Measurements from ENCODE around the gene DGCR8.
A peak's percentile ranks its signal among the peaks of the same experiment; 100 is the strongest.

Gene DGCR8

DNA sequence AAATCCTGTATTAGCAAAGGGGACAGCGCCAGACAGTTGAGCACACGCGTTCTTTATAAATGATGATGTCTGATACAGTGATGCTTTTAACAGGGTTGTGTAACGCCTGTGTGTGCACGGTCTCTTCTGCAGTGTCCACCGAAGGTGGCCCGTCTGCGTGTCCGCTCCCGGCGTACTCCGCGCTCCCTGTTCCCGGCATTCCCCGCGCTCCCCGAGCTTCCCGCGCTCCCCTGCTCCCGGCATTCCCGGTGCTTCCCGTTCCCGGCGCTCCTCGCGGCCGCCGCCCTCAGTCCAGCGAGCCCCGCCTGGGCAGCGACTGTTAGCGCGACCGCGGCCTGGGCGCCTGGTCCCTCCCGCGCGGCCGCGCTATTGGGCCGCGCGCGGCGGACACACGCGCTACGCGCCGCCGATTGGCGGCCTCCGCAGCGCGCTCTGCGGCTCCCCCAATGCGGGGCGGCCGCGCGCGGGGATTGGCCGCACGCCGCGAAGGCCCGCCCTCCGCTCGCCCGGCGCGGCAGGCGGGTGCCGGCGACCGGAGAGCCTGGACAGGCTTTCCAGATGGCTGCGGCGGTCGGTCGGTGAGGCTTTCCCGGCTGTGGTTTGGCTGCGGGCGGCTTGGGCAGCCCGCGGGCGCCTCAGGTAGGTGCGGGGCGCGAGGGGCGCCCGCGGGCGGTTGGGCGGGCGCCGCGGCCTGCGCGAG lies at the start of gene DGCR8:
Gene DGCR8 (plus strand): TSS at position 497 of the 700 bp plus-strand sequence. CDS start 5,723 bp downstream, outside the sequence.
- peak; percentile 86 for DNase-seq

DNA sequence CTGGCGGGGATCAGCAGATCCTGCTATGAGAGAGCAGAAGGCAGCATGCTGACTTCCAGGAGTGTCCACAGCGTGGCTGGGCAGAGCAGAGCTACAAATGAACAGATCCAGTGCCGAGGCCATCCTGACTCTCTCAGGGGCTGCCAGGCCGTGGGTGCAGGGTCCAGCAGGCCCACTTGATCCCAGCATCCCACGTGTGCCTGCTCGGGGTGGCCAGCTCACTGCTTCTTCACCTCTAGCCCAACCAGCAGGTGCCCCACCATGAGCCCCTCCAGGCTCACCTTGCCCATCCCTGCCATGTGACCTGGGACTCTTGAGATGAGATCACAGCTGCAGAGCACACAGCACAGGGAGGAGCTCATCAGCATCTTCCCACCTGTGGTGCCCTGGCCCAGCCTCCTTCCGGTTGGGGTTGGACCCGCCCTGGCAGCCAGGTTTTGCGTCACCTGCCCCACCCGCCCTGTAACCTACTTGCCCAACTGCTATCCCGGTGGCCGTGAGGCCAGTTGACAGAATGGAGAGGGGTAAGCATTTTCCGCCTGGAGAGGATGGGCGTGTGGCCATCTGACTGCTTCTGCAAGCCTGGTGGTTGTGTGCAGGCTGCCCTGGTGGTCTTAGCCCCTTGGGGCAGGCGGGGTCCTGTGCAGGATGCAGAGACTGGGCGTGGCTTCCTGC lies 48.2 kb upstream of the DGCR8 start:
- DNase-seq, result no peak

DNA sequence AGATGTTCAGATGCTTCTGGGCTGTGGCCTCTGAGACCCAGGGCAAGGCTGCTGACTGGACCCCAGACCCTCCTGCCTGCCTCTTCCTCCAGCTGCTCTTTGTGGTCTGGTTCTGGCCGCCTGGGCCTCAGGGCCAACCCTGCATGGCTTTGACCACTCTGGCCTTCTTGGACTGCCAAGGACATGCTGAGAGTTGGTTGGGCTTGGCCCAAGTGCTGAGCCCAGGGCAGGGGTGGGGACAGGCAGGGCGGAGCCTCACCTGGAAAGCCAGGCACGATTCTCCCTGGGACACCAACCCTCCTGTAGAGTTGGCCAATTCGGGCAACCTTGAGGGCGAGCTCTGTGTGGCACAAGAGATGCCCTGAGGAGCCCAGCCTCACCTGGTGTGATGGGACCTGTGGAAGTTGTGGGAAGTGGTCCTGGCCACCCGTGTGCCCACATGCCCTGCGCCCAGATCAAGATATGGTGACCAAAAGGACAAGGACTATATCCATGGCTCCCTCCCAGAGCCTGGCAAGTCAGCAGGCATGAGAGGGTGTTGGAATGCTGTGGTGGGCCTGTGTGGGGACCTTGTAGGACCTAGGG lies 47.5 kb upstream of the DGCR8 start:
- no peak for DNase-seq

DNA sequence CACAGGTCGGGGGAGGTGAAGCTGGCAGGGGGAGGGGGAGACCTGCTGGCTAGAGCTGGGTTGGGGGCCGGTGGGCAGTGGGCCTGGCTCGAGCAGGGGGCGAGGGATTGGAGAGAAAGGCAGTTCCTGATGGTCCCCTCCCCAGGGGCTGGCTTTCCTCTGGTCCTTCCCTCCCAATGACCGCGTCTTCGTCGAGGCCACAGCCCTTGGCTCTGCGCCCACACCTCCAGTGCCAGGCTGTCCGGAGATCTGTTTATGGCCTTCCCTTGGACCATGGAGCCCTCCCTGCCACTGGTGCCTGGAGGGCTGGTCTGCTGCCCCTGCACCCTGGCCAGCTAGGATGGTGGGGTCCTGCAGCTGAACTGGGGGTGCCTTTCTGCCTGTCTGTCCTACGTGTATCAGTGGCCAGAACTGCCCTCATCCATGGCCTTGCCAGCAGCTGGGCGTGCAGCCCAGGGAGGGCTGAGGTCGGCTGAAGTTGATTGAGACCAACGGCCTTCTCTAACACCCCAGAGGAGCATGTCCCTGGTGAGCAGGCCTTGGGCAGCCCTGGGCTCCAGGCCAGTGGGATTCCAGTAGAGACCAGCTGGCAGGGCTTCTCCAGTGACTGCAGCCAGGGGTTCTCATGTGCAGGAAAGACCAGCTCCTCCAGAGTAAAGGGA lies 46.9 kb upstream of the DGCR8 start:
- DNase-seq, result no peak

DNA sequence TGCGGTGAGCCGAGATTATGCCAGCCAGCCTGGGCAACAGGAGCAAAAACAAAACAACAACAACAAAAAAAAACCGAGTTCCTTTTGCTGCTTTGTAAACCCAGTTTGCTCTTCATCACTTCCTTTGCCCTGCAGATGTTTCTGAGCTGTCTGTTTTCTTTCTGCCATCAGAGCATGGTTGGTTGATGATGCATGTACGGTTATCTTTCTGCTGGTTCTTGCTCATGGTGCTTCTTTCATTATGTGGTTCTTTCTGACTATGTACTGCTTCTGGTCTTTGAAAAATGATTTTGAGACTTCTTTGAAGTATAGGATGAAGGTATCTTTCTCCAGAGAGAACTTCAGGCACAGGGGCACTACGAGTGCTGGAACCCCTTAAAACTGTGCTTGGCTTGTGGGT lies 45.9 kb upstream of the DGCR8 start:
- no peak for DNase-seq

DNA sequence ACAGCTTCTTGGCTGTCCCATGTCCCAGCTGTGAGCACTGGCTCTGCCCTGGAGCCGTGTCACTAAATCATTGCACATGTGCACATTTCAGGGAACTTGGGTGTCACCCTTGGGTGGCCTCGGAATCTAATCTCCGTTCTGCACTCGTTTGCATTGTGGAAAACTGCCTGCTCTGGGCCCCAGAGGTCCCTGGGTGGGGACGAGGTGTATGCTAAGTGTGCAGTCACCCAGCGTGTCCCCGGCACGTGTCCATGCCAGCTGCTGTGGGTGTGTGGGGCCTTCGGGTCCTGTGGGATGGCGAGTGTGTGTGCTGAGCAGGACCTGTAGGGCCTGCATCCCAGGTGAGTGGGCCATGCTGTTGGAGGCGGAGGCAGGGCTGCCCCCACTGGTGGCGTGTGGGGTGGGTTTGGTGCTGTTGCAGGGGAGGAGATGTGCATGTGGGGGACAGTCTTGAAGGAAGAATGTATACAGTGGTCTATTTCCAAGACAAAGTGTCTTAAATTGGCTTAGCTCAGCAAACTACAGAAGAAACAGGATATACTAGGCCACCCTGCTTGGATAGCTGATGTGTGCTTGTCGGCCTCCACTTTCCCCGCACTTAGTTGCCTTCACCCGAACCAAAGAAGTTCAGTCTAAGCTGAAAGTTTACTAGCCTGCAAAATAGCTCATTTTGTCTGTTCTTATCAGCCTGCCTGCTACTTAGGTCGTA lies 44.5 kb upstream of the DGCR8 start:
- peak; percentile 54 for DNase-seq

DNA sequence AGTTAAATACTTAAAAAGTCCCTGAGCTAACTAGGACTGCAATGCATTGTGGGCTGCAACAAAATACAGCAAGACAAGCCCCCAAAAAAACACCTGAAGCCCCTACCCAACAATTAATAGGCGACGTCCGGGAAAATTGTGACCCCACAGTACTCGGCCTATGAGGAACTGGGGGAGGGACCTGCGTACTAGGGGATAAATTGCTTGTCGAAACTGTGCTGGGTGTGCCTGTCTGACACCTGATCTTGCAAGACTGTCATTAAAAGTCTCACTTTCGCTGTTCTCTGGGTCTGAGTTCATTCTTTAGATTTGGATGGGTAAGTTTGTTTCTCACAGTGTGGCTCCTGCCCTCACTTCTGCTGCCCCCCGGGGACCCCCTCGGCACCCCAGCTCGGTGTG lies 44.0 kb upstream of the DGCR8 start:
- no peak for DNase-seq

DNA sequence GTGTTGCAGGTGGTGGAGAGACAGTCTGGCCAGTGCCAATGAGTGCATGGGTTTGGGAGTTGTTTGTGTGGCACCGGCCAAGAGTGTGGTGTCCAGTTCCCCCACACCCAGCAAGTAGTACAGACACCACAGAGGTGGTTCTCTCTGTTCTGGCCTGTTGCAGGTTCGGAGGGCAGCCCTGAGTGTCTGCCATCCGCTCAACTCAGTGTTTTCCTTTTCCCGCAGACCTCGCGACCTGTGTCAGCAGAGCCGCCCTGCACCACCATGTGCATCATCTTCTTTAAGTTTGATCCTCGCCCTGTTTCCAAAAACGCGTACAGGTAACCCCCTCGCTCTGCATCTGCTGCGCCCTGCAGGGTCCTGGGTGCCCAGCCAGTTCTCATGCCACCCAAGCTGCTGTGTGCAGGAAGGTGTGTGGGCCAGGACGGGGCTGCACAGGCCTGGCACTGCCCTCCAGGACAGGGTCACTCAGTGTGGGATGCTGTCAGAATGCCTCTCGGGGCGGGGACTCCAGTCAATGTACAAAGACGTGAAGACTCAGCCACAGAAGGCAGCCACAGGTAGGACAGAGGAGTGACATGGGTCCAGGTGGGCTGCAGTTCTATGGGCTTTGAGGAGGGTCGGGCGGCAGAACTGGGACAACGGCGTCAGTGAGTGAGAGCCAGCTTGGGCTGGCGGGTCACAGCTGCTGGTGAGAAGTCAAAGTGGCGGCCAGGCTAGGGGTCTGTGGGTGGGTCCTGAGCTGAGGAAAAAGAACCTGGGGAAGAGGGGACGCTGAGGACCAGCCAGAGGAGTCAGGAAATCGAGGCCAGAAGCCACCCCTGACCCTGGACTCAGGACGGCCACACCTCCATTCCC lies 43.3 kb upstream of the DGCR8 start:
- DNase-seq, result no peak

DNA sequence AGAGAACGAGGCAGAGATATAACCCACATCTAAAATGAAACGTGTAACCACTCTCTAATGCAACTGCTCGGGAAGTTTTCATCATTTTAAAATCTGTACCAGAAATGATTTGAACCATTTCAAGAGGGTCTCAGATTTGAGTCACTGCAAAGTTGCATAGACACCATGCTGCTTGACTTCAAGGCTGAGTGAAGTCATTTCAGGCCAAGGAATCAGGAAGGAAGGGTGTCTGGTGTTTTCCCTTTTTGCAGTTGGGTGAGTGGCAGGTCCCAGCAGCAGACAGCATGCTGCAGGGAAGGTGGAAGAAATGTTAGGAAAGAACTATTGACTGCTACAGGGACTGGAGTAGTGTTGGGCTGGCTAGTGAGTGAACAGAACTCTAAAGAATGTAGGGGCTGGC lies 42.6 kb upstream of the DGCR8 start:
- DNase-seq, result no peak

DNA sequence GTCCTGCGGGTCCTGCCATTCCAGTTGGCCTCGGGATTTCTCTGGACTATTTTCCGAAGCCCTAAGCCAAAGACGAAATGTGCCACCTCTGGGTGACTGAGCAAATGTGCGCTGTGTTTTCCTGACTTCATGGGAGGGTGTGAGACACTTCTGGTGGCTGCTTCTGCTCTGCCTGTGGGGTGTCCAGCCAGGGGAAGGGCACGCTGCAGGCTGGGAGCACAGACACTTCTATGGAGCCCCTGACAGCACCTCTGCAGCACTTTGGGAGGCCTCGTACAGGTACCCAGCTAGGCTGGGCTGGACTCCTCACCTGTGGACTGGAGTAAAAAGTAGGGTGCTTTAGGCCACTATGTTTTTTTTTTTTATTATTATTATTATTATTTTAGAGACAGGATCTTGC lies 41.5 kb upstream of the DGCR8 start:
- DNase-seq, result no peak

DNA sequence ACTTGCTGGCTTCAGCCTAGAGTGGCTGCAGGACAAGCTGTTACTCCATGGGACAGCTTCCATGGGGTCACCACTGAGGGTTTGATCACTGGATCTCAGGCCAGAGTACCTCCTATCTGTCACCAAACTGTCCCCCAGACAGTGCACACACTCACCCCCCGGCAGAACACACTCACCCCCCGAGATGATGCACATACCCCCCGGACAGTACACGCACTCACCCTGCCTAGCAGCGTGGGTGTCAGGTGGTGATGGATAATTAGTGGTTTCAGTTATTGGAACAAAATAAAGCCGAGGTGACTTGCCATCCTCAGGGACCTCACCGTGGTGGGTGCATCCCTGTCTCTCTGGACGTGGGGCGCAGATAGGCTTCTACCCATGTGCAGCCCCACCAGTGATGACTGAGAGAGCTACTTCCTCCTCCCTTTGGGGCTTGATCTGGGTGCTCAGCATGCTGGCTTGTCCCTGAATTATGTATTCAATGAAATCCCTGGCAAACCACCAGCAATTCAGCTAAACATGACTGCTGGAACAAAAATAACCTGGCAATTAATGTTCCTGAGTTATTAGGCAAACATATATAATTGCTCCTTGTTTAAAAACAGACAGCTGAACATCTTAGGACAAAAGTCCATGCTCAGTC lies 40.2 kb upstream of the DGCR8 start:
- DNase-seq, result no peak

DNA sequence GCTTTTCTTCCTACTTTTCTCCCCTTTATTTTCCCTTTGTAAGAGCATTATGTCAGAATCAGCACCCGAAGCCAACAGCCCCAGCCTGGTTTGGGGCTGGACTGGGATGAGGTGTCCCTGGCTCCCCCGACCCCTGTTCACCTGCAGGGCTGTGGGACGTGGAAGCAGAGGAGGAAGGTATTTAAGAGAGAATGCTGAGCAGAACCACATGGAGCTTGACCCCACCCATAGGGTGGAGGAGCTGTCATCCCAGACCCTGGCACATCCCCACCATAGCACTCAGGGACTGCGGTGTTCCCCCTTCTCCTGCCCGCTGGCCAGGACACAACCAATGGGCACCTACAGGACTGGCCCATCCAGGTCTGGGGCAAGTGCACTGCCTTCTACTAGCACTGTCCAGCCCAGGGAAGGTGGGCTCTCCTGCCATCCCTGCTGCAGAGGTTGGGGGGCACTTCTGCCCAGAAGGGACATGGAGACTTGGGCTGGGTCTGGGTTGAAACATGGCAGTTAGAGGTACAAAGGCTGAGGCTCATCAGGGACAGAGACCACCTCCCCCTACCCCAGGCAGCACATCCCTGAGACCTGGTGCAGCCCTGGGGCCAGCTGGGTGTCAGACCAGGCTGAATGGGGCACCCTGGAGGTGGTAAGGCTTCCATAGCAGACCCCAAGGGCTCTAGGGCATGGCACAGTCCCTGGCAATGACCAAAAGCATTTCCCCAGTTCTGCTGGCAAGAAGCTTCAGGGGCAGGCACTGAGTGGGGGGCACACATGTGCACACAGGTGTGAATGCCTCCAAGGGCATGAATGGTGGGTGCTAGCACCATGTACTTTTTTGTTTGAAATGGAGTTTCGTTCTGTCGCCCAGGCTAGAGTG lies 39.5 kb upstream of the DGCR8 start:
- no peak for DNase-seq

DNA sequence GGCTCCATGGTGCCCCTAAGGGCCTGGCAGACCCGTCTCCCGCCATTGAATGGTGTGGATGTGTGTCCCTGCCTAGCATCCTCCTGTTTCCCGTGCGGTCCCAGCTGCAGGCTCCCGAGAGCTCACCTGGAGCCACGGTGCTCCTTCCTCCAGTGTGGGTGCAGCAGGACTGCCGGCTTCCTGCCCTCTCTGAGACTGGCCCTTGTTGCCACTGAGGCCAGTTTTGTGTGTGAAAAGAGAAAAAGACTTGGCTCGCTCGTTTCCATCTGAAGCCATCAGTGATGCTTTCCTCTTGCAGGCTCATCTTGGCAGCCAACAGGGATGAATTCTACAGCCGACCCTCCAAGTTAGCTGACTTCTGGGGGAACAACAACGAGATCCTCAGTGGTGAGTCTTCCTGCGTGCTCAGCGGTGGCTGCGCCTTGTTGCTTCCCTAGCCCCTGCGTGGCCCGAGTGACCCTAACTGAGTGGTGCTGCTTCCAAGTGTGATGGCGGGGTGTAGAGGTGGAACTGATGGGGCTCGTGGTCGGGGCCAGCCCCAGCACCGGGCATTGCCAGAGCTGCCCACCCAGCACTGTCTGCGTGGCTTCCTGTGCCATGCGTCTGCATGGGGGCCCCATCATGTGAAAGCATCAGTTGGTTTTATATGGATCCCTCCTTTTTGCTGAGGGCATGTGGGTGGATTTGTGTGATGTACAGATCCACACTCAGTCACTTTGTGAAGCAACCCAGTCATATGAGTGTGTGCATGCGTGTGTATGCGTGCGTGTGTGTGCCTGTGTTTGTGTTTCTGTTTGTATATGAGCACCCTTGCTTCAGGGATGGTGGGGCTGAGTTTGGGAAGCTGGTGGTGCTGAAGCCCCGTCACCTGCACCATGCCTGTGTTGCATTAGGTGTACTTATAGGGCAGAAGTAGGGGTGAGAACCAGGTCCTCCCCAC lies 36.7 kb upstream of the DGCR8 start:
- no peak for DNase-seq

DNA sequence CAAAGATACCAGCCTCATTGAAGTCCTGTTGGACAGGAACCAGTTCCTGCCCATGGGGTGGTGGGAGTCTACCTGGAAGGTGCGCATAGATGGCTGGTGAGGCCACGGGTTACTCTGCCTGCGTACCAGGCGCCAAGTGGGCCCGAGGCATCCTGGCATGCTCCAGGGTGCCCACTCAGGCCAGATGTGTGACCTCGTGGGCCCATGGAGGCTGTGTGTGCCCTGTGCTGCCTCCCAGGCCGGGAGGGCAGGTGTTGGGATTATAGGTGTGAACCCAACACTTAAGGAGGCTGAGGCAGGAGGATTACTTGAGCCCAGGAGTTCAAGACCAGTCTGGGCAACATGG lies 36.1 kb upstream of the DGCR8 start:
- no peak for DNase-seq

DNA sequence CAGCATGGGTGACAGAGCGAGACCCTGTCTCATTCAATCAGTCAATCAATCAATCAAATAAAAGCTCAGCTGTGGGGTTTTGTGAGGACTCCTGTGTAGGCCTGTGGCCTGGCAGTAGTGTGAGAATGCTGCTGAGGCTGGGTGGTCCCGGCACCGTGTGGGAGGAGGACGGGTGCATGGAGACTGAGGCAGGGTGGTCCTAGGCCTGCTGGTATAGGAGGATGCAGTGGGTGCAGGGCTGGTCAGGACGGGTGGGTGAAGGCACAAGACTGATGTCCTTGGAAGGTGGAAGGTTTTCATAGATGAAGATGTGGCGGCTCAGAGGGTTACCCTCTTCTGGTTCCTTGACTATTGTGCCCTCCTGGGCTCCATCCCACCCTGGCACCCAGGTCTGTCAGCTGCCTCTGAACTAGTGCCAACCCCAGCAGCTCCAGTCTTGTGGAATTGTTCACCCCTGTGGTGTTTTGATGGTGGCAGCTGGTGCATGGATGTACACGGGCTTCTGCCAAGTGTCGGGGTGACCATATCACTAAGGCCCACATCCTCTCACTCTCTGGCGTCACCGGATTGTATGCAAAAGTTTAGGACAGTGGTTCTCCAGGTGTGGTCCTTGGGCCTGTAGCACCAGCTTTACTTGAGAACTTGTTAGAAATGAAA lies 35.4 kb upstream of the DGCR8 start:
- no peak for DNase-seq

DNA sequence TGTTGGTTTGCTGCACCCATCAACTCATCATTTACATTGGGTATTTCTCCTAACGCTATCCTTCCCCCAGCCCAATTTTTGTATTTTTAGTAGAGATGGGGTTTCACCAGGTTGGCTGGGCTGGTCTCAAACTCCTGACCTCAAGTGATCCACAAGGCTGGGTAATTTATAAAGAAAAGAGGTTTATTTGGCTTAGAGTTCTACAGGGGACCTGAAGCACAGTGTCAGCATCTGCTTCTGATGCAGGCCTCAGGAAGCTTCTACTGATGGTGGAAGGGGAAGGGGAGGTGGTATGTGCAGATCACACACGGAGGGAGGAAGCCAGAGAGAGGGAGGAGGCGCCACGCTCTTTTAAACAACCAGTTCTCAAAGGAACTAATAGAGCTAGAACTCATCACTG lies 33.3 kb upstream of the DGCR8 start:
- DNase-seq, result no peak

DNA sequence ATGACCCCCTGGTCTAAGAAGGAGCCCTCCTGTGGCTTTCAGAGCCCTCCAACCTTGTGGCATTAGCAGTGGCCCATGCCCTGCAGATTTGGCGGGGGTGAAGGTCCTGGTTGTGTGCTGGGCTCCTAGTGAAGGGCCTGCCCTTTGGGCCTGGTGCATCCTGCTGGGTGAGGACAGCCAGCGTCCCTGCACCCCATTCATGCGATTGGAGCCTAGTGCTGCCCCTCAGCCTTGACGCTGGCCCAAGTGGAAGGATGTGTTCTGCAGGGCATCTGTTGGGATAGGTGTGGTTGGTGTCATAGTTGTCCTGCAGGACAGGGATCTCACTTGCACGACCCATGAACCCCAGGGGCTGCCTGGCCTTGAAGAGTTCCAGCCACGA lies 28.1 kb upstream of the DGCR8 start:
- no peak for DNase-seq

DNA sequence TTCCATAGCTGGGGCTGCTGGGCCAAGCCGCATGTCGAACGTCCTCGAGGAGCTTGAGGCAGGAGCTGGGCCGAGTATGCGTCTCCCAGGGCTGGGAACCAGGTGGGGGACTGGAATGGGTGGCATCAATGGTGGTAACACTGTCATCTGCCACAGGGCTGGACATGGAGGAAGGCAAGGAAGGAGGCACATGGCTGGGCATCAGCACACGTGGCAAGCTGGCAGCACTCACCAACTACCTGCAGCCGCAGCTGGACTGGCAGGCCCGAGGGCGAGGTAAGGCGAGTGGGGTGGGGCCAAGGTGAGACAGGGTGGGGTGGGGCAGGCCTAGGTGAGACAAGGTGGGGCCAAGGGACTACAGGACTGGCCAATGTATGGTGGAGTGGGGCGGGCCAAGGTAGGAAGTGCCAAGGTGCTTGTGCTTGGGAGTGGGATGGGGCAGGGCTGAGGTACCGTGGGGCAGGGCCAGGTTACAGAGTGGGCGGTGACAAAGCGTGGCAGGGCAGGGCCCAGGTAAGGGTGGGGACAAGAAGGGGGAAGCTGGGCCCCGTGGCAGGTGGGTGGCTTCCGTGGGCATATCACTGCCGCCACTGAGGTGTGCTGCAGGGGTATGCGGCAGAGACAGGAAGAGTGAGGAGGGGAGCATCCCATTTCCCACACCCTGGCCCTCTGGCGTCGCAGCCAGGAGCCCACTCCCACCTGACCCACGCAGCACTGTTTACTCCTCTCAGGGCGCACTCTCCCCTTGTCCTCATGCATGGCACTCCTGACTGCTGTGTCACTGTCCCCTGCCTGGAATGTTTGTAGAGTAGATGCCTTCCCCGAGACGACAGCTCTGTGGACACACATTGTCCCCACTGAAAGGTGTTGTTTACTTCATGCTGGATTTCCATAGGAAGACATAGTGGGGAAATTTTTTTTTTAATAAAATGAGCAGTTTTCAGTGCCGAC lies 27.5 kb upstream of the DGCR8 start:
- no peak for DNase-seq
